NCI-H2081 treated with DMSO at 0.1 percent for 48 hours (cell line): ENCODE data around the gene LIPC.

Experiments
- DNase-seq: peaks from one replicate; lab custom pipeline; 2025; lab: John Stamatoyannopoulos, UW

LIPC gene

DNA sequence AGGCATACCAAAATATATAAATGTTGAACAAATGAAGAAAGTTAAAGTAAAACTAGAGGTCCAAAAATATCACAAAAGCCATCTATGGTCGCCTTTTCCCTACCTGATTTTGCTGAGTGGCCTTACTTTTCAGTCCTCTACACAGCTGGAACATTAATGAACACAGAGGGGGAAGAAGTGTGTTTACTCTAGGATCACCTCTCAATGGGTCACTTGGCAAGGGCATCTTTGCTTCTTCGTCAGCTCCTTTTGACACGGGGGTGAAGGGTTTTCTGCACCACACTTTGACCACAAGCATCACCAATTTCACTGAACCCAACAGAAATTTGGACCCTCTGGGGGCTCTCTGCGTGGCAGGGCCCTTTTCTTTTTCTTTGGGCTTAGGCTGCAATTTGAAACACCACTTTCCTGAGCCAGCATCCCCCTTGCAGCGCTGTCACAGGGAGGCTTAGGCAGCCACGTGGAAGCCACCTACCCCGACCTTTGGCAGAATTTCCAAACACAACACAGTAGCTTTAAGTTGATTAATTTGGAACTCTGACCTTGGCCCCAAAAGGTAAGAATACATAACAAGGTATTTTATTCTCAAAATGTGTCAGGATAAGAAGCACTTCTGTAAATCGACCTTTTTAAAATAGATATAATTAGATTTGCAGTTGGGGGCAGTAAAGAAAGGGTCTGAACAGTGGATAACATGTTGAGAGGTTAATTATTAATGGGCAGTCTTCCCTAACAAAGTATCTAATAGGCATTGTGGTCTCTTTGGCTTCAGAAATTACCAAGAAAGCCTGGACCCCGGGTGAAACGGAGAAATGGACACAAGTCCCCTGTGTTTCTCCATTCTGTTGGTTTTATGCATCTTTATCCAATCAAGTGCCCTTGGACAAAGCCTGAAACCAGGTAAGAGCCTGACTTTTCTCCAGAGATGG lies at the start of gene LIPC:
LIPC (plus strand) TSS at position 771 of the 929 bp plus-strand sequence; CDS start at position 813, 42 bp downstream.
- no peak for DNase-seq

DNA sequence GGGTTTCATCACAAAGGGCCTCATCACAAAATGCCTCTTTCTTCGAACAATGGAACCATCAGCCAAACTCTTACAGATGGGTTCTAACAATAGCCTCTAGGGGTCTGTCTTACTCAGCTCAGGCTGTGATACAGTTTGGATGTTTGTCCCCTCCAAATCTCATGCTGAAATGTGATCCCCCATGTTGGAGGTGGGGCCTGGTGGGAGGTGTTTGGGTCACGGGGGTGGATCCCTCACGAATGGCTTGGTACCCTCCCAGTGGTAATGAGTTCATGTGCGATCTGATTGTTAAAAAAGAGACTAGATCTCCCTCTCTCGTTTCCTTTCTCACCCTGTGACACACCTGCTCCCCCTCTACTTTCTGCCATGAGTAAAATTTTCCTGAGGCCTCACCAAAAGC lies 47.9 kb upstream of the LIPC start:
- DNase-seq, result no peak

DNA sequence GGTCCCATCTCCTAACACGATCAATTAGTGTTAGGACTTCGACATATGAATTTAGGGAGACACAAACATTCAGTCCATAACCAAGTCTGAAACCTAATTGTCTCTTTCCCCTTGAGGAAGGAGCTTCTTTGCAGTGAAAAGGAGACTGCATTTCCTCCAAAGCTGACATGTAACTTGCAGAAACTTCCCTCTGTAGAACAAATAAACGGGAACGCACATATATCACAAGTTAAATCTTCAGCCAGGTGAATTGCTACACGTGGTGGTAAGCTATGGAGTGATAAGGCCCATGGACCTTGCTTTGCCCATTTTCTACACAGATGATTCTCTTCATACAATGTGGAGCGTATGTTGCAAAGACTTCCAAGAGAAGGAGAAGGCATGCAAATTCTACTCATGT lies 47.1 kb upstream of the LIPC start:
- DNase-seq, result no peak

DNA sequence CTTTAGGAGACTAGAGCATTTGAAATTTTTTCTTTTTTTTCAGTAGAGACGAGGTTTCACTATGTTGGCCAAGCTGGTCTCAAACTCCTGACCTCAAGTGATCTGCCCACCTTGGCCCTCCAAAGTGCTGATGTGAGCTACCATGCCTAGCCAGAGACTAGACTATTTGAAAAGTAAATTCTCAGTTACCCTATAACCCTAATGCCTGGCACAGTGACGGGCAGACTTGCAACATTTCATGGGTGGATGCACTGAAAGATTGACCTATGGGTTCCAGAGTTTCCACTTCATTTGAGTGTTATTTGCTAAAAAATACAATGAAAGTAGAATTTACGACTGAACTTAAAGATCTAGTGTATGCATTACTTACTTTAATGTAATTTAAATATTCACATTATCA lies 45.7 kb upstream of the LIPC start:
- DNase-seq, result no peak

DNA sequence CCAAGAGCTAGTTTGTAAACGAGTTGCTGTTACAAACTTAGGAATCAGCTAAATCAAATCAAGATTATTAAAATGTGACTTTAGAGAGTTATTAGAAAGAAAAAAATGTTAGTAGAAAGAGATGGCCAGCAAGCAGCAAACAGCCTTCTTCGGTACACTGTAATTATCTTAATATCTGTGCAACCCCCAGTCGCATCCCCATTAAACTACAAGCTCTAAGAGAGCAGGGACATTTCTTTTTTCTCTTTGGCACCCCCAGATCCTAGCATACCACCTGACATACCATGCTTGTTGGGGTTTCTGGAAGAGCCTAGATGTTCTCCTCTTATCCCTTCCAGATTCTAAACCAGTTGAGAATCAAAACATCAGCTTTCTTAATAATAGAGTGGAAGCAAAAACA lies 45.1 kb upstream of the LIPC start:
- DNase-seq, result no peak

DNA sequence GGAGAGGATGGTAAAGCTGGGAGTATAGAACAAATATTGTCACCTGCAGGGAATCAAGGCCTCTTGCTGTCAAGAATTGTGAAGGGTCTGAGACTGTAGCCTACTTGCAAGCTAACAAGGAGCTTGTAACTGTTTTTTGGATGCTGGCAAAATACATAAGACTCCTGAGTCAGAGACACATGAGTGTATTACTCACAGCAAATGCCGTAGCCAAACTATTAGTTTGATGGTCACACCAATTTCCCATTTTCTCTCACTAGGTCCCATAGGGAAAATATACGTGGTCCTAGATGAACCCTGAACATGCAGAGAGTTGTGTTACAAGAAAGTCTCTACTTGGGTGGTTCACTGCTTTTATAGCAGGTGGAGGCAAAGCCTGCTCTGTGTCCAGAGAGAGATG lies 44.7 kb upstream of the LIPC start:
- DNase-seq, result no peak

DNA sequence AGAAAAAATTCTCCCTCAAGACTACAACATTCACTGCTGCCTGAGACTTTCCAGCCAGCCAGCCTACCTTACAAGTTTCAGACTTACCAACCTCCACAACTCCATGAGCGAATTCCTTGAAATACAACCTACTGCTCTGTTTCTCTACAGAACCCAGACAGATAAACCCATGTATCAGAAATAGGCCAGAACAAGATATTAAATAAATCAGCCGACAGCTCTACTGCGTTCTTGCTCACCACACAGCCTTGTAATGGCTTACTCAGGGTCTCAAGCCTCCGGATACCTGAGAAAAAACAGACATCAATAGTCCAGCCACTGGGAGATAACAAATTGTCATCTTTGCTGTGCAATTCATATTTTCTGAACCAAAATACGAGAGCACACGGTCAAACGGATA lies 43.6 kb upstream of the LIPC start:
- DNase-seq, result no peak

DNA sequence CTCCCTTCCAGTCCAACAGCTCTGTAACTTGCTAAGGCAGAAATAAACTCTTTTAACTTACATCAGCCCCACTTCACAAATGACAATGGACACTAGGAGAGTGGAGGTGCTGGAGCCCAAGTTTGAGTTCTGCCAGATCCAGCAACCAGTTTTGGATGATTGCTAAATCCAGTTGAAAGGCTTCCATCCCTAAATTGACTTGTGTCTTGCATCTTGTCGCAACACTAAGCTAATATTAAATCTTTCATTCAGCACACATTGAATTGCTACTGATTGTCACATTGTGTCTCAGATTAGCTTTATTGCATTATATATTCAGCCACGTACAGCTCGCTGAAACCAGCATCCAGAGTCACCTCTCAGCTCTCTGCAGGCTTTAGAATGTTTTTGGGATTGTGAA lies 41.7 kb upstream of the LIPC start:
- DNase-seq, result no peak

DNA sequence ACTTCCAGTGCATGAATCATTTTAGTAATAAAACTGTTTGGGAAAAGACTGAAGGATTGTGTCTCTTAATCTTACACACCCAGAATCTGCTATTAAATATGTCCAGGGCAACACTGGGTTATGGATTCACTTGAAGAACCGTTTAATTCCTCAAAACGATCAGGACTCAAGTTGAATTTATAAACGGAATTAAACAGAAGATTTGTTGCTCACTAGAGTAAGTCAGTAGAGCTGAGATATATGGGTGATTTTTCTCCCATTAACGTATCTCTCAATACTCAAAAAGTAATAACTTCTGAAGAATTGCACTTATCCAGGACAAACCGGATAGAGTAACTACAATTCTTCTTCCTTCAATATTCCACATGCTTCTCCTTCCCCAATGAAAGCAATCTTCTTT lies 41.1 kb upstream of the LIPC start:
- DNase-seq, result no peak

DNA sequence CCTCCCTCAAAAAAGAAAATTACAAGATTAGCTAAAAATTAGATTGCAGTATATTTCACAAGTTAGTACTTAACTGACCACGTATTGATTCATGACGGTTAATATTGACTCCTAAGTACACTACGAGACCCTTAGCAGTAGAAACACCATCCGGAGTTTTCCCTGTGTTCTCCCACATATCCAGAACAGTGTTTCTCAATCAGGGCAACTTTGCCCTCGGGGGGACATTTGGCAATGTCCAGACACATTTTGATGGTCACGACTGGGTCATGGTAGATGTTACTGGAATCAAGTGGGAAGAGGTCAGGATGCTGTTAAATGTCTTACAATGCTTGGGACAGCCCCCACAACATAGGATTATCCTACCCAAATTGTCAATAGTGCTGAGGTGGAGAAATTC lies 40.7 kb upstream of the LIPC start:
- no peak for DNase-seq

DNA sequence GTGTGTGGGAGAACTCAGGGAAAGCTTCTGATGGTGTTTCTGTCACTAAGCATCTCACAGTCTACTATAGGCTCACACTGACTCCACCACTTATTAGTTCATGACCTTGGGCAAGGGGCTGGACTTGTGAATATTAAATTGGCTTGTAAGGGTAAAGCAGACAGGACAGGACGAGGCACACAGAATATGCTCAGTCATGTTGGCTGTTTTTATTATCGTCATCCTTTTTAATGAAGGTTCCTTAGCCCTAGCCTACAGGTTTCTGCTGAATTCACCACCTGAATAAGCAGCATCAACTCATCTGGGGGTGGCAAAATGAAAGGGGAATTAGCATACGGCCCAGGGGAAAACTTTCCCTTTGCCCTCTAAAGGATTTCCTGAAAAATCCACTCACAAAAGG lies 39.6 kb upstream of the LIPC start:
- DNase-seq, result no peak

DNA sequence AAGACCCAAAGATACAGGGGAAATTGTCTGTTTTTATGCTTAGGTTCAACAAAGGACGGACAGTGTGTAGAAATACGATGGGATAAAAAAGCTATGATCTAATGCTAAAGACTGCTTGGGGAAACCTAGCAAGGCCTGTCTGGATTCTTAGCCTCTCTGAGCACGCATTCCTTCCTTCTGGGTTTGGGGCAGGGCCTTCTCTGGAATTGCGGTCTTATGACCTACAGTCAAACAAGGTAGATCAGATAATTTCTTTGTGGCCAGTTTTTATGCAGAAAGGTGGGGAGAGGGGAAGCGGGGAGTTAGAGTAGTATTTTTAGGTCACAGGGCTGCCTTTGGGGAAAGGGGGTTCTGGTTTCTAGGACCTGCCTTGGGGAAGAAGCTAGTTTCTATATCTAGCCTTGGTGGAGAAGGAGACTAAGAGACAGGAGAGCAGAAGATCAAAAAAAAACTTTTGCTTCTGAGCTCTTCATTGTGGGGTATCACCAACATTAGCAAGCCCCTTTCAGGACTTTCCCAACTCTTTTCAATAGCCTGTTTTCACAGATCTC lies 39.1 kb upstream of the LIPC start:
- DNase-seq, result no peak

DNA sequence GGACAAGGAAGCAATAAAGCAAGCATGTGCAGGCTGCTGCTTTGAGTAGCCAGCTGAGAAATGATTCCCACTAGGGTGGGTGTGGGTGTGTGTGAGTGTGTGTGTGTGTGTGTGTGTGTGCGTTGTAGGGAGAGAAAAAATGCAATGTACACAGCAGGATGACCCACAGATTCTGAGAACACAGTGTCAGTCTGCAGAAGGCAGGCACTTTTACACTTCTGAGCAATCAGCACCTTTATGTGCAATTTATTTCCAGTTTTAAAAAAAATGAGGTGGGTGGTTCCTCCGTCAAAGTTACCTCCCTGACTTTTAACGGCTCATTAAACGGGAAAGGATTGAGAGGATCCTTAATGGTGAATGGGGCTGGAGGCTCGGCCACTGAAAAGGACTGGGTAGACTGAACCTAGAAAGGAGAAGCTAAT lies 38.5 kb upstream of the LIPC start:
- no peak for DNase-seq

DNA sequence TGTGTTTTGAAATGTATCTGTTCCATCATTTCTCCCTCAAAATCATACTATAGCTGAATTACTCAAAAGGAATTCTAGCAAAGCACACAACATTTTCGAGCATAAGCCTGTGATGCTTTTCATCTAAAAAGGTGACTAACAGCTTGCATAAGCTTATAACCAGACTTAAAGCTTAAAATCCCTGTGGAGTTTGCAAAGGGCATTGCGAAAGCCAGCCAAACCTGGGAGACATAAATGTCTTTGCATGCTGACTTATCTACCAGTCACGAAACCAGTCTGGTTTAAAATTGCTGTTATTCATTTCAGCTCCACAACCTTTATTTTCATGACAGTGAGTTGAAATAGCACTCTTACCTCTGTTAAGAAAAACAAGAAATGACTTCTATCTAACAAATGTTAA lies 35.6 kb upstream of the LIPC start:
- DNase-seq, result no peak

DNA sequence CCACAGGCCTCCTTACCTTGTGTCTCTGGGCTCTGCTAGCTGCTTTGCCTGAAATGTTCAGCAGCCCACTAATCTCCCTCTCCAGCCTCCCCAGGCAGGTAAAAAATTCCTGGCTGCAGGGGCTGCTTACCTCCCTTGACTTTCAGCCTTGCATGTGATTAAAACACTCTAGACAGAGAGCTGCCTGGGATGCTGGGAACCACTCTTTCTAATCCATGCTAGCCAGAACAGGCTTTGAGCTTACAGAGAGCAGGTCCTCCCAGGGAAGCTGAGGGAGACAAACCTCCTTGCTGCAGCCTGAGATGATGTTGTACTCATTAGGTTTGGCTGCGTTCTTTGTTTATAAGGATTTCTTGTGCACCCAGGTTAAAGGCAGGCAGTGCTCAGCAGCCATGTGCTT lies 33.7 kb upstream of the LIPC start:
- DNase-seq, result no peak

DNA sequence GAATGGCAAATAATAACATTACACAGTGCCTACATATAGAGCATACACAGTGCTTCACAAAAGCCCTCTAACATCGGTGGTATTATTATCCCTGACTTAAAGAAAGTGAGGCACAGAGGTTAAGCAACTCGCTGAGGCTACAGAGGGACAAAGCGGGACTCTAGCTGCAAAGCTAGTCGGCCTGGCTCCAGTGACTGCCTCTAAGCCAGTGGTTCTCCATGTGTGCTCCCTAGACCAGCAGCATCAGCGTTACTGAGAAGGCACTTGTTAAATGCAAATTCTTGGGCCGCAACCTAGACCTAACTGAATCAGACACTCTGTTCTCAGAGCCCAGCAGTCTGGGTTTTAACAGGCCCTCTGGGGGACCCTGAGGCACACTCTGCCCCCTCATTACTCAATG lies 33.1 kb upstream of the LIPC start:
- no peak for DNase-seq

DNA sequence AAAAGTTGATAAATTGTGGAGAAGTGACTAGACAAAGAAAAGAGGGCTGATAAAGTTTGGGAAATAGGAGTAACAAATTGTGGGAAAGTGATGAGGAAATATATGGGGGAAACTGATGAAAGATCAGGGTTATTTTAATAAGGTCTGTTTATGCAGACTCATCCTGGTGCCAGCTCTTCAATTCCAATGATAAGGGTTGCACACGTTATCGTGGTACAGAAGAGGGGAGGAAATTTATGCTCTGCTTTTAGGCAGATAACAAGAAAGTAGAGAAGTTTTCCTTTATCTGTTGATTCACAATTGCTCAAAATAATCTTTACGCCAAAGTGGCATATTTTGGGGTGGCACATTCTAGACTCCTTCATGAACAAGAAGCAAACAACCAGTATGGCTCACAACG lies 32.1 kb upstream of the LIPC start:
- no peak for DNase-seq

DNA sequence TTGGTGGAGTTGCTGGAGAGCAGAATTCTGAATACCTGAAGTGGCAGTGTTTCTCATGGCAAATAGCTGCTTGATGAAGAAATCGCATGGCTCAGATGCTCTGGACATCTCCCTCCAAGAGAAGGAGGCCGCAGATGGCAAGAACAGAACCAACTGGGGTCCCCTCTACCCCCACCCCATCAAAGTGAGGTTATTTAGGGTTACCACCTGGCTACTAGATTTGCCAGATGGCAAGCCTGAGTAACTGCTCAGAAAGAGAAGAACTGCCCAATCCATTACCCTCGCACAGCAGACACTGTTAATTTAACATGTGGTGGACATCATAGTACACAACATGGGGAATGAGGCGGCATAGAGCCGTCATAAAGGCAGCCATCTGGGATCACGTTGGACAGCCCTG lies 30.5 kb upstream of the LIPC start:
- DNase-seq, result no peak

DNA sequence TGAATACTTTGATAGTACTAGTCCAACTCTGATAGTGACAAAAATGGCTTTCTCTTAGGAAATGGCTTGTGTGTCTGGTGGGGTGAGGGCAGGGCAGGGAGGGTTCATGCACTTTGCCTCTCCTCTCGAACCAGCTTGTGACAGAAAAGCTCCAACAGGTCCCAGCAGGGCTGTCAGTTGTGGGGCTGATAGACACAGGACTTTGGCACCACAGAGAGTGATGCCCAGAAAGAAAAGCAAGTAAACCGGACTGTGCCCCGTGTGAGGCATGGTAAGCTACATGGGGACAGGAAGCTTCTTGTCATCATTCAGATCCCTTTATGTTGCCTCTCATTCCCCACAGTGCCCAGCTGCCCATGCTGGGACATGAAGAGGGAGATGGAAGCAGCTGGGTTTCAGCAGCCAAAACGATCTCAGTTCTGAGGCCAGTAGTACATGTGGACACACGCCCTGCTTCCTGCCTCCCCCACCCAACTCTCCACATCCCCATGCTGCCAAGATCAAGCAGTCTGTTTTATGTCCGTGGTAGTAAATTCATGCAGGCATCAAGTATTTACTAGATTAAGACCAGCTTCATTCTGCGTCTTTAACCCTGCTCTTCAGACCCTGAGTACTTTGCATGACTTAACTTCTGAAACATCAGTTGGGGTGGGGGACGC lies 29.7 kb upstream of the LIPC start:
- DNase-seq, result no peak

DNA sequence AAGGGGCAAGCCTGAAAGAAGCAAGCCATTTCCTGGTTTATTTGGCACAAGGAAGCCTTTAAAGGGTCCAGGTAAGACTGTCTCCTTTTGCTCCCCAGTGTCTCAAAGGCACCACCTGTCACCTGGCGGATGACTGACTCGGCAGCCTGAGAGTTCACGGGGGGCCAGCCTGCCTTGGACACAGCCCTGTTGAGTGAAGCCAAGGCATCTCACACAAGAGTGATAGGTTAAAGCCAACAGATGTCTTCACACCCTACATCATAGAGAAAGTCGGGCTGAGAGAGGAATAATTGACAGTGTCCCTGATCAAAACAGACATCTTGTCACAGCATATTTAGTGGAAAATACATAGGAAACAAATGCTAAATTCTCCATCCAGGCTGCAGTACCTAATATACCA lies 28.2 kb upstream of the LIPC start:
- DNase-seq, result no peak

DNA sequence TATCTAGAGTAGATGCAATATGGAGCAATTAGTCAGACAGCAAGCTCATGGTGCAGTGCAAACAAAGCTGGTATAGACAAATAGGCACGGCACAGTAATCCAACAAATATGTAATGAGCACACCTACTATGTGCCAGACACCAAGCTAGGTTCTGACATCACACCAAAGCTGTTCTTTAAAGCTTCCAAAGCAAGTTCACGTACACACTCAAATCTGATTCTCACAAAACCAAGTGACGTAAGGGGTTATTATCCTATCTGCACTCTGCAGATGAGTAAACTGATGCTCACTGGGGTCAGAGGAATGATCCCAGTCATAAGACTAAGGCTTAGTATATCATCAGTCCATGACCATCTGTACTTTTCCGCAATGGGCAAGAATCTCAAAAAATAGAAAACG lies 27.8 kb upstream of the LIPC start:
- DNase-seq, result no peak

DNA sequence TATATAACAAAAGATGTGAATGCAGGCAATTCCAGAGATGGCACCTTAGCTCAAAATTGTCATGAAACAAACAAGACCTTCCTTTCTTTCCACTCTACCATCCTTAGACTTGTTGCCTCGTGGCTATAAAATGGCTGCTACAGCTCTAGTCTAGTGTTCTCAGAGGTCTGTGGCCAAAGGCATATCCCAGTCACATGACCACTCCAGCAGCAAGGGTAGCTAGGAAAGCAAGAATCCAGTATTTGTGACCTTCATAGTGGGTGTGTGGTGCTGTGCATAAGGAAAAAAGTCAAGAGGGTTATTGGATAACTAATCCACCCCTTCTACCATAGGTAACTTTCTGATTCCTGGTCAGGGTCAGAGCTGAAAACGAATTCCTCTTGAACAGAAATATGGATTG lies 27.1 kb upstream of the LIPC start:
- DNase-seq, result no peak

DNA sequence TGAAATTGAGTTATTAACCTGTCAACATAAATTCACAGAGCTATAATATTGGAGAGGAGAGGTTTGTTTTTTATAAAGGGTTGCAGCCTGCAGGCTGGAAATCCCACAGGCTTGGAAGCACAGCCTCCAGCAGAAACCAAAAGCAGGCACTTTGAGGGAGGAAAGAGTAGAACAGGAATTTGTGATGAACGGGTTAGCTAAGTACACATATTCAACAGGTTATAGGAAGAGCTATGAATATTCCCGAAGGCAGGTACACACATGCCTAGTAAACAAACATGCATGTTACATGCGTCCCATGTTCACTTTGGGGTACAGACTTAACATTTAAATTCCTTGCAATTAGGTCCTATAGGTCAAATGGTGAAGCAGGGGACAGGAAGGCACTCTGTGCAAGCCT lies 25.9 kb upstream of the LIPC start:
- no peak for DNase-seq
